CD14-positive monocyte (primary cell): ENCODE measurements around the gene MRS2. TPM values are rescaled to one million over a fixed set of nuclear protein-coding genes. Genes with fewer than 3 reads are reported as not detected.

ENCODE experiments used
- DNase-seq, 3 donors: peaks; one replicate each; pipeline ENCODE4 v3.0.0-alpha.2; 2011 to 2022
- H2AFZ ChIP-seq: 2 replicates; pipeline ENCODE4 v1.6.0; 2012; ENCODE audit warnings: mild to moderate bottlenecking, low read depth, low read length, inconsistent platforms; ENCODE audit not compliant: insufficient read depth, poor library complexity, severe bottlenecking
- H3K27ac ChIP-seq, 2 donors: 1 replicate in 1 of 2; 2 replicates in 1 of 2; pipeline ENCODE4 v1.5.1; 2012 to 2013; ENCODE audit warnings: low read length in 2 of 2, control low read depth in 1 of 2, inconsistent platforms in 1 of 2, low read depth in 1 of 2, mild to moderate bottlenecking in 1 of 2
- H3K27me3 ChIP-seq, 2 donors: one replicate each; pipeline versions ENCODE4 v1.6.0 to v1.6.1; 2011 to 2013; ENCODE audit warnings: low read length in 2 of 2; ENCODE audit not compliant: control insufficient read depth in 2 of 2, insufficient read depth in 2 of 2
- H3K36me3 ChIP-seq, 2 donors: replicated peaks in 1 of 2; 1 replicate in 1 of 2; 2 replicates in 1 of 2; pipeline versions ENCODE4 v1.5.1 to v1.6.1; 2012 to 2013; ENCODE audit warnings: low read length in 2 of 2, control low read depth in 1 of 2, inconsistent platforms in 1 of 2, mild to moderate bottlenecking in 1 of 2; ENCODE audit not compliant: insufficient read depth in 2 of 2, control insufficient read depth in 1 of 2
- H3K4me1 ChIP-seq, 2 donors: 1 replicate in 1 of 2; 2 replicates in 1 of 2; pipeline versions ENCODE4 v1.5.1 to v1.6.1; 2012 to 2013; ENCODE audit warnings: low read length in 2 of 2, control low read depth in 1 of 2, inconsistent platforms in 1 of 2, mild to moderate bottlenecking in 1 of 2, moderate library complexity in 1 of 2; ENCODE audit not compliant: insufficient read depth in 2 of 2, control insufficient read depth in 1 of 2
- H3K4me2 ChIP-seq: replicated peaks from 2 replicates; pipeline ENCODE3; 2012; ENCODE audit warnings: low read length, moderate library complexity, mild to moderate bottlenecking; ENCODE audit not compliant: poor library complexity, severe bottlenecking; ENCODE audit errors: extremely low read depth
- H3K4me3 ChIP-seq, 3 experiments: fragments of 200-600 bp in 1 of 3; sonication (generic) in 1 of 3; replicated peaks in 1 of 3; 1 replicate in 2 of 3; 2 replicates in 1 of 3; pipeline ENCODE4 v1.5.1; 2011 to 2013; ENCODE audit warnings: low read length in 3 of 3, mild to moderate bottlenecking in 3 of 3, control low read depth in 2 of 3, low read depth in 2 of 3, inconsistent platforms in 1 of 3, moderate library complexity in 1 of 3
- H3K79me2 ChIP-seq: 2 replicates; pipeline ENCODE4 v1.6.0; 2012; ENCODE audit warnings: mild to moderate bottlenecking, control low read depth, inconsistent platforms, low read length, moderate library complexity; ENCODE audit not compliant: insufficient read depth
- H3K9ac ChIP-seq: 2 replicates; pipeline ENCODE4 v1.6.0; 2017; ENCODE audit warnings: low read length, mild to moderate bottlenecking; ENCODE audit not compliant: insufficient read depth, poor library complexity, severe bottlenecking
- H3K9me3 ChIP-seq, 2 donors: replicated peaks in 1 of 2; 1 replicate in 1 of 2; 2 replicates in 1 of 2; pipeline versions ENCODE4 v1.5.1 to v1.6.1; 2012 to 2013; ENCODE audit warnings: low read length in 2 of 2, control low read depth in 1 of 2; ENCODE audit not compliant: control insufficient read depth in 1 of 2, insufficient read depth in 1 of 2
- H4K20me1 ChIP-seq: 2 replicates; pipeline ENCODE4 v1.6.0; 2012; ENCODE audit warnings: mild to moderate bottlenecking, low read length, control low read depth, moderate library complexity; ENCODE audit not compliant: insufficient read depth
- H3K27ac Mint-ChIP-seq, 7 donors: one replicate each; pipeline ENCODE4 v1.8.0; 2020; ENCODE audit warnings: mild to moderate bottlenecking in 7 of 7, mixed read lengths in 7 of 7, moderate library complexity in 6 of 7, inconsistent platforms in 2 of 7
- H3K27me3 Mint-ChIP-seq, 3 donors: one replicate each; pipeline ENCODE4 v1.8.0; 2021 to 2022; ENCODE audit warnings: low read depth in 3 of 3, mild to moderate bottlenecking in 3 of 3, mixed read lengths in 3 of 3, moderate library complexity in 3 of 3, inconsistent platforms in 1 of 3
- H3K36me3 Mint-ChIP-seq, 2 donors: one replicate each; pipeline ENCODE4 v1.8.0; 2020; ENCODE audit warnings: mixed read lengths in 2 of 2, inconsistent platforms in 1 of 2, mild to moderate bottlenecking in 1 of 2
- H3K4me1 Mint-ChIP-seq: one replicate; pipeline ENCODE4 v1.8.0; 2020; ENCODE audit warnings: mild to moderate bottlenecking, mixed read lengths
- H3K4me3 Mint-ChIP-seq, 2 donors: one replicate each; pipeline ENCODE4 v1.8.0; 2020; ENCODE audit warnings: mild to moderate bottlenecking in 2 of 2, mixed read lengths in 2 of 2, moderate library complexity in 1 of 2
- H3K9me3 Mint-ChIP-seq, 7 donors: one replicate each; pipeline ENCODE4 v1.8.0; 2020 to 2022; ENCODE audit warnings: mixed read lengths in 7 of 7, mild to moderate bottlenecking in 6 of 7, moderate library complexity in 6 of 7, inconsistent platforms in 2 of 7
- WGBS: methylation state at CpG from one replicate; pipeline ENCODE4 v1.1.5; 2013; ENCODE audit warnings: missing lambda C conversion rate; ENCODE audit not compliant: insufficient coverage; 5-methylcytosine and 5-hydroxymethylcytosine counted together
- intact Hi-C, 2 donors: fragments of 100-400 bp; cut with micrococcal nuclease; formaldehyde crosslinking; loops; one replicate each; pipeline versions ENCODE4 v1.15.0 to v1.15.1; 2023
- polyA plus RNA-seq, 3 donors: library from polyadenylated mRNA; depleted of rRNA in 1 of 3; unstranded in 2 of 3; stranded (reverse) in 1 of 3; fragments of 300-500 nt in 2 of 3; fragments of >200 nt in 1 of 3; fragmentation: Illumina TruSeq in 2 of 3; gene quantifications; 1 replicate in 2 of 3; 2 replicates in 1 of 3; pipeline ENCODE4 v1.2.3, GENCODE V29; 2012 to 2021
- TF ChIP-seq, protein P1 (sequence below): fragments of 200-600 bp; IDR thresholded peaks from one replicate; pipeline ENCODE4 v1.8.0; 2022; ENCODE audit warnings: antibody characterized with exemption, mild to moderate bottlenecking

MRS2 gene
- polyA plus RNA-seq, 3 donors, result 8.6 to 21.0 (median 19.3) TPM

DNA sequence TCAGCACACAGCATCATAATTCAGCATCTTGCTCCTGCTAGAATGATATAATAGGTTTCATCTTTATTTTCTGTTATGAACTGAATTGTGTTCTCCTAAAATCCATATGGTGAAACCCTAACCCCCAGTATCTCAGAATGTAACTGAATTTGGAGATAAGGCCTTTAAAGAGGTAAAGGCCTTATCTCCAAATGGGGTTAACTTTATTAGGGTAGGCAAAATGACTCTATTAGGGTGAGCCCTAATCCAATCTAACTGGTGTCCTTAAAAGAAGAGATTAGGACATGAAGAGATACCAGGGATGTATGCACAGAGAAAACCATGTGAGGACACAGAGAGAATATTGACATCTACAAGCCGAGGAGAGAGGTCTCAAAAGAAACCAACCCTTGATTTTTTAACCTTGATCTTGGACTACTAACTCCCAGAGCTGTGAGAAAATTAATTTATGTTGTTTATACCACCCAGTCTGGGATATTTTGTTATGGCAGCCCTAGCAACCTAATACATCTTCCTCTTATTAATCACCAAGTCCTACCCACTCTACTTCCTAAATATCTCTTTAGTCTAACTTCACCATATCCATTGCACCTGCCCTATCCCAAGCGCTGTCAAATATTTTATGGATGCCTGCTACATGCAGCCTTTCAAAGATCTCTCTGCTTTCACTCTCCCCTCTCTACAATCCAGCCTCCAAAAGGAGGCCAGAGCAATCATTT is 8.5 kb upstream of the MRS2 start:
- H3K4me3 ChIP-seq, result no peak overlapping the region
- intact Hi-C loops, result no loop called here
- H3K36me3 Mint-ChIP-seq, result no peaks in the 10 kb centered on the region
- no peaks in the 10 kb centered on the region for H4K20me1 ChIP-seq
- peak; percentile 6 to 19 (median 12) for DNase-seq
- peak overlapping the region; percentile 25 for H3K9ac ChIP-seq
- TF ChIP-seq, protein P1, sequence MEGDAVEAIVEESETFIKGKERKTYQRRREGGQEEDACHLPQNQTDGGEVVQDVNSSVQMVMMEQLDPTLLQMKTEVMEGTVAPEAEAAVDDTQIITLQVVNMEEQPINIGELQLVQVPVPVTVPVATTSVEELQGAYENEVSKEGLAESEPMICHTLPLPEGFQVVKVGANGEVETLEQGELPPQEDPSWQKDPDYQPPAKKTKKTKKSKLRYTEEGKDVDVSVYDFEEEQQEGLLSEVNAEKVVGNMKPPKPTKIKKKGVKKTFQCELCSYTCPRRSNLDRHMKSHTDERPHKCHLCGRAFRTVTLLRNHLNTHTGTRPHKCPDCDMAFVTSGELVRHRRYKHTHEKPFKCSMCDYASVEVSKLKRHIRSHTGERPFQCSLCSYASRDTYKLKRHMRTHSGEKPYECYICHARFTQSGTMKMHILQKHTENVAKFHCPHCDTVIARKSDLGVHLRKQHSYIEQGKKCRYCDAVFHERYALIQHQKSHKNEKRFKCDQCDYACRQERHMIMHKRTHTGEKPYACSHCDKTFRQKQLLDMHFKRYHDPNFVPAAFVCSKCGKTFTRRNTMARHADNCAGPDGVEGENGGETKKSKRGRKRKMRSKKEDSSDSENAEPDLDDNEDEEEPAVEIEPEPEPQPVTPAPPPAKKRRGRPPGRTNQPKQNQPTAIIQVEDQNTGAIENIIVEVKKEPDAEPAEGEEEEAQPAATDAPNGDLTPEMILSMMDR, result no peak
- peaks cover 0 to 3% of the 10 kb centered on the region in 2 donors for H3K9me3 ChIP-seq
- H3K4me2 ChIP-seq, result no peak overlapping the region
- no peak overlapping the region for H2AFZ ChIP-seq
- 100% methylated on average over 1 of the region's 2 CpGs for WGBS
- H3K4me1 ChIP-seq, result peaks cover 12% of the 10 kb centered on the region in 2 donors
- peak overlapping the region in 1 of 2 donors; percentile 63 for H3K27ac ChIP-seq
- peaks cover 0 to 10% (median 5%) of the 10 kb centered on the region in 7 donors for H3K9me3 Mint-ChIP-seq
- H3K4me3 Mint-ChIP-seq, result no peak overlapping the region
- H3K27me3 Mint-ChIP-seq, result peaks cover 0 to 8% (median 4%) of the 10 kb centered on the region in 3 donors
- H3K27ac Mint-ChIP-seq, result peak overlapping the region in 6 of 7 donors; percentile 60 to 86 (median 69)
- H3K4me1 Mint-ChIP-seq, result peaks cover 12% of the 10 kb centered on the region
- no peaks in the 10 kb centered on the region for H3K36me3 ChIP-seq
- H3K27me3 ChIP-seq, result no peaks in the 10 kb centered on the region
- H3K79me2 ChIP-seq, result no peaks in the 10 kb centered on the region

DNA sequence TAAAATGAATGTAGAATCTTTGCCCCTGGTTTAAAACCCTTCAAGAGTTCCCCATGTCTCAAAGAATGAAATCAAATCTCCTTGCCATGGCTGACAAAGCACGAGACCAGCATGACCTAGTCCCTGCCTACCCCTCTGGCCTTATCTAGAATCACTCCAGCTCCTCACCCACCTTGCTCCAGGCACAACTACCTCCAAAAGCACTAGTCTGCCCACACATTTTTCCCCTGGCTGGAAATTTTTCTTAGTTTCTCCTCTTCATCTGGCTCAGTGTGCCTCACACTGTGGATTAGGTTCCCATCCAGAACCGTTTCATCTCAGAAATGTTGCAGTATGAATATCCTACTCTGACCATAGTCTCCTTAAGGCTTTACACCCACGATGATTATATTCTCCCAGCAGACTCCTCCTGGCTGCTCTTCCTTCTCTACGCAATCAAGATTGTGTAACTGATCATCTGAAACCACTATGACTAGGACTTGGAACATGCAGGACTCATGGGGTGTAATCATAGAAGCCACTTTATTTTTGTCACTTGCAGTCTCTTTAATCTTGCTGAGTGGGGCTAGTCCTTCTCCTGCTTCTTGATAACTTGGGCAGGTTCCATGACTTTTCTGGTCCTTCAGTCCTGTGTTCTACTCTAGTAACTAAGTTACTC is 7.8 kb upstream of the MRS2 start:
- Histone ChIP-seq H3K4me2 (no peak overlapping the region), H3K9ac (peak overlapping the region; percentile 25), H2AFZ (no peak overlapping the region), H3K27me3 (peaks cover 0 to 2% of the 10 kb centered on the region in 2 donors), H3K36me3 (no peaks in the 10 kb centered on the region), H3K4me1 (peaks cover 12% of the 10 kb centered on the region in 2 donors), H3K9me3 (peaks cover 0 to 3% of the 10 kb centered on the region in 2 donors), H3K4me3 (no peak overlapping the region), H4K20me1 (no peaks in the 10 kb centered on the region), H3K79me2 (no peaks in the 10 kb centered on the region), H3K27ac (peak overlapping the region in 1 of 2 donors; percentile 63)
- peak; percentile 61 to 73 (median 65) for DNase-seq
- TF ChIP-seq, protein P1, result no peak
- Mint-ChIP-seq H3K4me3 (no peak overlapping the region), H3K4me1 (peaks cover 12% of the 10 kb centered on the region), H3K27me3 (peaks cover 1 to 11% (median 10%) of the 10 kb centered on the region in 3 donors), H3K9me3 (peaks cover 0 to 10% (median 5%) of the 10 kb centered on the region in 7 donors), H3K36me3 (no peaks in the 10 kb centered on the region), H3K27ac (peak overlapping the region; percentile 51 to 86 (median 78))
- 35% methylated on average over 3 of the region's 4 CpGs for WGBS
- intact Hi-C loops, result no loop called here
